Measurements from ENCODE around the gene DNAJC7. TPM values are rescaled to one million over a fixed set of nuclear protein-coding genes. Genes with fewer than 3 reads are reported as not detected.

DNAJC7 gene
- total RNA-seq, 2 experiments from 2014 or later, result 86.7 to 90.3 TPM

DNA sequence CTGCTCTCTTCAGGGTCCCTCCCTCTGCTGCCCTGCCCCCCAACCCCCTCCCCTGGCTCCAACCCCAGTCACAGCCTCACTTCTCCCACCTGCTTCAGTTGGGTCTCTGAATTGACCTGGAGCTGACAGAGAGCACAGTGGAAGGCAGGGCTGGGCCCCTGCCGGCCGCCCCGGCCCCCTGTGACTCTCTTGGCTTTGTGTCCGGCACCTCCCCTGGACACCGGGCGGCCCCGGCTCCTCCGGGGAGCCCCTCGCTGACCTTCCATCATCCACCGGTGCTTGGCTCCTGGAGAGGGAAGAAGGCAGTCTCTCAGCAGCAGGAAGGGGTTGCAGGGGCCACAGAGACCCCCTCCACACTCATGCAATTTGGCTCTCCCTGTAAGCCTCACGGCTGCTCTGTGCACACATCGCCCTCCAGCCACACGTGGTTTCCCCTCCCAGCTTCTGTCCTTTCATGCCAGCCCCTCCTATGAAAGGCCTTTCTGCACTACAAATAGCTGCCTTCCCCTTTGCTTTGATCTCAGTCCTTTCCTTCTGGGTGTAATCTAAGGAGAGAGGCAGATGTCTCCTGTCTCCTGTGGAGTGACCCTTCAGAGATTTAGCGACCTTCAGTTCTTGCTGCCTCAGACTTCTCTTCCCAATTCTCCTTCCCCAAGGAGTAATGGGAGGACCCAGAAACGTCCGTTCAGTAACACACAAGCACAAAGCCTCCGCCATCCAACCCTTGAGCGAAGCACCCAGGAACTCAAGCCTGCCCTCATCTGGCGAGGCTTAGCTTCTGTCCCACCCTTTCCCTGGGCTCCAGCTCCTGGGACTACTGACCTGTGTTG is 10.9 kb upstream of the DNAJC7 start:
- DNase-seq, result no peak
- TF ChIP-seq, protein P1, sequence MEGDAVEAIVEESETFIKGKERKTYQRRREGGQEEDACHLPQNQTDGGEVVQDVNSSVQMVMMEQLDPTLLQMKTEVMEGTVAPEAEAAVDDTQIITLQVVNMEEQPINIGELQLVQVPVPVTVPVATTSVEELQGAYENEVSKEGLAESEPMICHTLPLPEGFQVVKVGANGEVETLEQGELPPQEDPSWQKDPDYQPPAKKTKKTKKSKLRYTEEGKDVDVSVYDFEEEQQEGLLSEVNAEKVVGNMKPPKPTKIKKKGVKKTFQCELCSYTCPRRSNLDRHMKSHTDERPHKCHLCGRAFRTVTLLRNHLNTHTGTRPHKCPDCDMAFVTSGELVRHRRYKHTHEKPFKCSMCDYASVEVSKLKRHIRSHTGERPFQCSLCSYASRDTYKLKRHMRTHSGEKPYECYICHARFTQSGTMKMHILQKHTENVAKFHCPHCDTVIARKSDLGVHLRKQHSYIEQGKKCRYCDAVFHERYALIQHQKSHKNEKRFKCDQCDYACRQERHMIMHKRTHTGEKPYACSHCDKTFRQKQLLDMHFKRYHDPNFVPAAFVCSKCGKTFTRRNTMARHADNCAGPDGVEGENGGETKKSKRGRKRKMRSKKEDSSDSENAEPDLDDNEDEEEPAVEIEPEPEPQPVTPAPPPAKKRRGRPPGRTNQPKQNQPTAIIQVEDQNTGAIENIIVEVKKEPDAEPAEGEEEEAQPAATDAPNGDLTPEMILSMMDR (IDR thresholded peaks at IDR 0.05), result no peak
- Mint-ChIP-seq H3K4me3 (no peak overlapping the region), H3K9me3 (no peaks in the 10 kb centered on the region), H3K27ac (no peak overlapping the region), H3K36me3 (ENCODE audit: low read depth) (peaks cover 11% of the 10 kb centered on the region), H3K4me1 (ENCODE audit: low read depth) (peaks cover 12% of the 10 kb centered on the region), H3K27me3 (peaks cover 5% of the 10 kb centered on the region)
- ChIA-PET CTCF (interaction anchor here (1.0 to 5.5 kb wide), 4 partner anchors 8 to 115 kb away, joined by 3 to 65 read pairs (median 4); partner anchors contain the start of gene NKIRAS2), POLR2A (interaction anchor here (0.6 to 1.3 kb wide), 2 partner anchors 16 to 84 kb away, joined by 3 read pairs; no protein-coding TSS in a partner anchor)
- intact Hi-C loops (cut with micrococcal nuclease), result no loop called here
- no peak for ATAC-seq

DNA sequence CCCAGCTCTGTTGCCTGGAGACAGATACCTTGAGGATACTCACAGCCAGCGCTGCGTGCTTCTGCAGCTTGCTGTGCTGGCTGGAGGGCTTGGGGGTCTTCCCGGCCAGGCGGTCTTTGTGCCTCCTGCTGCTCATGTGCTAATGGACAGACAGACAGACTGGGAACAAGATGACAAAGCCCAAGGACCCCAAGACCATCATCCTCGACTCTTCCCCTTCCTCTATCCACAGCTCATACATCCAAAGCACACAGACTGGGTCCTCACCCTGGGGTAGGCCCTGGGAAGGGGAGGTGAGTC is 10.3 kb upstream of the DNAJC7 start:
- Mint-ChIP-seq H3K4me3 (no peak overlapping the region), H3K4me1 (ENCODE audit: low read depth) (peaks cover 12% of the 10 kb centered on the region), H3K27me3 (peaks cover 5% of the 10 kb centered on the region), H3K9me3 (no peaks in the 10 kb centered on the region), H3K36me3 (ENCODE audit: low read depth) (peaks cover 11% of the 10 kb centered on the region), H3K27ac (no peak overlapping the region)
- ATAC-seq (no peak), DNase-seq (no peak)
- intact Hi-C loops (cut with micrococcal nuclease), result no loop called here
- TF ChIP-seq, protein P1 (IDR thresholded peaks at IDR 0.05), result no peak
- POLR2A ChIA-PET, result interaction anchor here (0.9 to 1.3 kb wide), 2 partner anchors 84 to 86 kb away, joined by 3 read pairs; no protein-coding TSS in a partner anchor
- CTCF ChIA-PET, result interaction anchor here (0.8 to 5.5 kb wide), 5 partner anchors 74 to 116 kb away, joined by 3 to 65 read pairs (median 3); partner anchors contain the start of gene DHX58

DNA sequence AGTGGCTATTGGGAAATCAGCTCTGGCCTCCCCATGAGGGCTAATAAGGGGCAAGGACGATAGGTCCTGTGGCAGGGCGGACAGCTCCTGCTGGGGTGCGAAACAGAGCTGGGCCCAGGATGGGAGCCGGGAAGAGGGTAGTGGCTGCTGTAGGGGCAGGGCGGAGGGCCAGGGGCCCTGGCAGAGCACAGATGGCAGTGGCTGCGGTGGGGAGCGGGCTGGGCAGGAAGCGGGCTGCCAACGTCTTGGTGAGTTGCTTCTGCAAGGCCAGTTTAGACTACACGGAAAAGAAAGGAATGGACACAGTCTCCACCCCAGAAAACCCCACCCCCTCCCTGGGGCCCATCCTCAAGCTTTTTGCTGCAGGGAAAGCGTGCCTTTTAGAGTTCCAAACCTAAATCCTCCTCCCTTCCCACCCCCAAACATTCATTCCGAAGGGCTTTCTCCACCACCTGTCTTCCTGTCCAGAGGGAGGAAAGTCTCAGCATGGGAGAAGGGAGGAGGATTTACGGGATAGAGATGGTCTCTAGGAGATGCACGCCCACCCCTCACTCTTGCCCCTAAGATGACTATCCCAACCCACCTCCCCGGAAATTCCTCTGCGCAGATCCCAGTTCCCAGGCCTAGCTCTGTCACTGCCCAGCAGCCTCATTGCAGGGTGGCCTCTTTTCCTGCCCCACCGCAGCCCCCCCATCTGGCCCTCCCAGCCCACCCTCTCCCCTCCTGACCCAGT is 9.8 kb upstream of the DNAJC7 start:
- Mint-ChIP-seq H3K9me3 (no peaks in the 10 kb centered on the region), H3K27ac (no peak overlapping the region), H3K36me3 (ENCODE audit: low read depth) (peaks cover 11% of the 10 kb centered on the region), H3K4me3 (no peak overlapping the region), H3K4me1 (ENCODE audit: low read depth) (peaks cover 14% of the 10 kb centered on the region), H3K27me3 (peaks cover 5% of the 10 kb centered on the region)
- intact Hi-C loops (cut with micrococcal nuclease), result no loop called here
- ATAC-seq (no peak), DNase-seq (no peak)
- ChIA-PET CTCF (interaction anchor here (0.8 to 5.5 kb wide), 8 partner anchors 9 to 116 kb away, joined by 3 to 65 read pairs (median 13); partner anchors contain the start of genes DHX58, DNAJC7 and KAT2A), POLR2A (interaction anchor here (0.6 to 1.4 kb wide), 4 partner anchors 85 to 124 kb away, joined by 3 to 5 read pairs (median 4); partner anchors contain the start of gene KAT2A)
- TF ChIP-seq, protein P1 (IDR thresholded peaks at IDR 0.05), result no peak

DNA sequence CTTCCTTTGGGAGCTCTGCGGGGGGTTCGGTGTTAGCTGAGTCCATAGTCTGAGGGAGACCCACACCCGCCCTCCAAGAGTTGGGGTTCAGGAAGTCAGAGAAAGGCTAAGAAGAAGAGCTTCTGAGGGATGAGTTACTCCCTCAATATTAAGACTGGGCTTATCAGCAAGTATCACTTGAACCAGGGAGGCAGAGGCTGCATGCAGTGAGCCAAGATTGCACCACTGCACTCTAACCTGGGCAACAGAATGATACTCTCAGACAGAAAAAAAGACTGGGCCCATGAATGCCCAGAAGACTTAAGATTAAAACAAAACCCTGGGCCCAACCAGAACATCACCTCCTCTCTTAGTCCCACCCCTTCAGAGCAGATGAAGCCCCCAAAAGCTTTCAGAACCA is 8.7 kb upstream of the DNAJC7 start:
- intact Hi-C loops (cut with micrococcal nuclease), result no loop called here
- Mint-ChIP-seq H3K27me3 (peaks cover 5% of the 10 kb centered on the region), H3K4me3 (no peak overlapping the region), H3K4me1 (ENCODE audit: low read depth) (peaks cover 21% of the 10 kb centered on the region), H3K27ac (no peak overlapping the region), H3K9me3 (no peaks in the 10 kb centered on the region), H3K36me3 (ENCODE audit: low read depth) (peaks cover 11% of the 10 kb centered on the region)
- TF ChIP-seq, protein P1 (IDR thresholded peaks at IDR 0.05), result no peak
- ChIA-PET POLR2A (interaction anchor here (1.0 to 1.4 kb wide), 2 partner anchors 87 to 95 kb away, joined by 4 to 5 read pairs; partner anchors contain the start of genes DHX58 and KAT2A), CTCF (interaction anchor here (0.6 to 5.5 kb wide), 23 partner anchors 8 to 494 kb away, joined by 3 to 65 read pairs (median 5); partner anchors contain the start of genes DHX58, DNAJC7, KAT2A and ODAD4)
- ATAC-seq (no peak), DNase-seq (no peak)

Data from activated CD8-positive, alpha-beta T cell treated with anti-CD3 and anti-CD28 coated beads for 36 hours (primary cell).